ENCODE data around the gene MIP. TPM values are rescaled to one million over a fixed set of nuclear protein-coding genes. Genes with fewer than 3 reads are reported as not detected.
"Not testable (repeated sequence)": the region's sequence is repeated elsewhere in the genome, so short reads cannot be mapped to it uniquely, and the experiment has no call there.

The MIP gene
- total RNA-seq, 1 donor from 2014 or later, result 0.15 TPM

- DNase-seq (ENCODE audit: low read depth), result no peak
Observed at GRCh38 chr12:56410768-56411167, 43.7 kb downstream of the MIP start.

GRCh38 chr12:56408799-56409417 lies 45.5 kb downstream of the MIP start:
- DNase-seq (ENCODE audit: low read depth), result no peak

- DNase-seq (ENCODE audit: low read depth), result not testable (repeated sequence)
Observed at GRCh38 chr12:56404227-56404626, 50.2 kb downstream of the MIP start.

GRCh38 chr12:56401612-56402011 lies 52.8 kb downstream of the MIP start:
- not testable (repeated sequence) for DNase-seq (ENCODE audit: low read depth)

- not testable (repeated sequence) for DNase-seq (ENCODE audit: low read depth)
Observed at GRCh38 chr12:56401125-56401524, 53.3 kb downstream of the MIP start.

Other genes with a start within 250 kb of the MIP start
- gene RNF41, start 232.7 kb downstream of the MIP start, total RNA-seq, result 84.4 and 140 TPM in 2 replicates
- 17.8 and 20.8 TPM in 2 replicates for gene NABP2, start 230.3 kb downstream of the MIP start, total RNA-seq
- gene SLC39A5, start 224.6 kb downstream of the MIP start, total RNA-seq, result 0.20 TPM in 1 of 2 replicates, not detected in the other
- gene ANKRD52, start 196.3 kb downstream of the MIP start, total RNA-seq, result 27.8 and 76.4 TPM in 2 replicates
- gene COQ10A, start 187.7 kb downstream of the MIP start, total RNA-seq, result 7.5 and 11.2 TPM in 2 replicates
- gene CS, start 154.3 kb downstream of the MIP start, total RNA-seq, result 141 and 259 TPM in 2 replicates
- gene CNPY2, start 138.7 kb downstream of the MIP start, total RNA-seq, result 91.2 and 137 TPM in 2 replicates
- 5.6 and 22.7 TPM in 2 replicates for gene PAN2, start 120.7 kb downstream of the MIP start, total RNA-seq
- gene IL23A, start 115.8 kb downstream of the MIP start, total RNA-seq, result 1.7 and 25.2 TPM in 2 replicates
- gene STAT2, start 94.5 kb downstream of the MIP start, total RNA-seq, result 141 and 200 TPM in 2 replicates
- gene APOF, start 91.8 kb downstream of the MIP start, total RNA-seq, result not detected in 2 replicates
- gene TIMELESS, start 5.2 kb downstream of the MIP start, total RNA-seq, result 5.2 and 8.7 TPM in 2 replicates
- gene SPRYD4, start 13.9 kb upstream of the MIP start, total RNA-seq, result 1.0 and 1.5 TPM in 2 replicates
- 1.4 and 1.6 TPM in 2 replicates for gene GLS2, start 33.5 kb upstream of the MIP start, total RNA-seq
- 24.8 and 31.3 TPM in 2 replicates for gene RBMS2, start 67.2 kb upstream of the MIP start, total RNA-seq
- gene BAZ2A, start 175.7 kb upstream of the MIP start, total RNA-seq, result 16.0 and 45.4 TPM in 2 replicates
- 598 and 691 TPM in 2 replicates for gene ATP5F1B, start 191.3 kb upstream of the MIP start, total RNA-seq
- 89.4 and 156 TPM in 2 replicates for gene PTGES3, start 233.6 kb upstream of the MIP start, total RNA-seq

Data from renal cortical epithelial cell (primary cell).